ENCODE data around the gene EXOSC3. TPM values are rescaled to one million over a fixed set of nuclear protein-coding genes. Genes with fewer than 3 reads are reported as not detected.

EXOSC3 gene
- total RNA-seq, 1 donor from 2014 or later = 18.6 TPM

GRCh38 chr9:37746448-37747270 lies 38.2 kb downstream of the EXOSC3 start:
- intact Hi-C loops (cut with DNase I) = loop anchor here (10.0 kb wide), 2 partner anchors 52 to 638 kb away; no protein-coding TSS in a partner anchor
- ATAC-seq (ENCODE audit: poor library complexity) (no peak), DNase-seq (no peak)

- intact Hi-C loops (cut with DNase I) = loop anchor here (10.0 kb wide), 2 partner anchors 51 to 639 kb away; no protein-coding TSS in a partner anchor
- ATAC-seq (ENCODE audit: poor library complexity) (no peak), DNase-seq (no peak)
These were observed 38.9 kb downstream of the EXOSC3 start for GRCh38 chr9:37745970-37746369.

- intact Hi-C loops (cut with DNase I) = loop anchor here (10.0 kb wide), 2 partner anchors 46 to 644 kb away; no protein-coding TSS in a partner anchor
- ATAC-seq (ENCODE audit: poor library complexity) (no peak), DNase-seq (no peak)
These were observed 44.1 kb downstream of the EXOSC3 start for GRCh38 chr9:37740631-37741328.

- intact Hi-C loops (cut with DNase I) = loop anchor here (10.0 kb wide), 2 partner anchors 45 to 645 kb away; no protein-coding TSS in a partner anchor
- ATAC-seq (ENCODE audit: poor library complexity) (no peak), DNase-seq (no peak)
These were observed 44.7 kb downstream of the EXOSC3 start for GRCh38 chr9:37740128-37740527.

GRCh38 chr9:37739222-37739621 lies 45.6 kb downstream of the EXOSC3 start:
- intact Hi-C loops (cut with DNase I) = no loop called here
- no peak for ATAC-seq (ENCODE audit: poor library complexity)
- DNase-seq = no peak

GRCh38 chr9:37732952-37733351 lies 51.9 kb downstream of the EXOSC3 start:
- DNase-seq (no peak), ATAC-seq (ENCODE audit: poor library complexity) (no peak)
- intact Hi-C loops (cut with DNase I) = no loop called here

- ATAC-seq (ENCODE audit: poor library complexity) = no peak
- intact Hi-C loops (cut with DNase I) = no loop called here
- no peak for DNase-seq
These were observed 52.6 kb downstream of the EXOSC3 start for GRCh38 chr9:37732086-37732741.

GRCh38 chr9:37730839-37731238 lies 54.0 kb downstream of the EXOSC3 start:
- no peak for ATAC-seq (ENCODE audit: poor library complexity)

GRCh38 chr9:37730256-37730655 lies 54.6 kb downstream of the EXOSC3 start:
- intact Hi-C loops (cut with DNase I) = no loop called here
- DNase-seq (no peak), ATAC-seq (ENCODE audit: poor library complexity) (no peak)

More at GRCh38 chr9:37730839-37731238, 54.0 kb downstream of the EXOSC3 start:
- intact Hi-C loops (cut with DNase I) = no loop called here
- DNase-seq = no peak

Other genes starting within 250 kb of the EXOSC3 start
- gene FBXO10, start 208.7 kb downstream of the EXOSC3 start, total RNA-seq = 6.2 TPM
- gene TOMM5, start 192.5 kb downstream of the EXOSC3 start, total RNA-seq = 59.4 TPM
- 1.6 TPM for gene FRMPD1, start 134.1 kb downstream of the EXOSC3 start, total RNA-seq
- gene TRMT10B, start 31.3 kb downstream of the EXOSC3 start, total RNA-seq = 3.7 TPM
- 14.8 TPM for gene DCAF10, start 15.7 kb upstream of the EXOSC3 start, total RNA-seq
- 20.0 TPM for gene SLC25A51, start 119.1 kb upstream of the EXOSC3 start, total RNA-seq